ENCODE measurements around the gene LPO. TPM values are rescaled to one million over a fixed set of nuclear protein-coding genes. Genes with fewer than 3 reads are reported as not detected.

The LPO gene
- total and polyA plus RNA-seq, 4 donors: 0.15 to 0.26 TPM; not detected in 2

DNA sequence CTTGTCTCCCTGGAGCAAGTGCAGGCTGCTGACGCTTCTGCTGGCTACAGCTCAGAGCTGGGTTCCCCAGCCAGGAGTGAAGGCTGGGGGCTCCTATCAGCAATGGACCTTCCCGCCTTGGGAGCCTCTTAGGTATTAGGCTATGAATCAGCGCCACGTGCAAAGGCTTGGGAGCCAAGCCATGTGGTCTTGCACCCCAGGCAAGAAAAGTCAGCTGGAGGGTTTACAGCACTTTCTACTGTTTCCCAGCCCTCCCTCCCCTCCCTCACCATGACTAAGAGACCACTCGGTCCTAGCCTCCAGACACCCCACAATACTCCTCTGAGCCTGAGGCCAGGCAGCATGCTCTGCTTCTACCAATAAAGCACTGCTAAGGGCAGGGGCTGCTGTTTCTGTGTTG lies 33.6 kb upstream of the LPO start:
- 92% methylated on average over 5 of the region's 5 CpGs for WGBS, 2 donors

DNA sequence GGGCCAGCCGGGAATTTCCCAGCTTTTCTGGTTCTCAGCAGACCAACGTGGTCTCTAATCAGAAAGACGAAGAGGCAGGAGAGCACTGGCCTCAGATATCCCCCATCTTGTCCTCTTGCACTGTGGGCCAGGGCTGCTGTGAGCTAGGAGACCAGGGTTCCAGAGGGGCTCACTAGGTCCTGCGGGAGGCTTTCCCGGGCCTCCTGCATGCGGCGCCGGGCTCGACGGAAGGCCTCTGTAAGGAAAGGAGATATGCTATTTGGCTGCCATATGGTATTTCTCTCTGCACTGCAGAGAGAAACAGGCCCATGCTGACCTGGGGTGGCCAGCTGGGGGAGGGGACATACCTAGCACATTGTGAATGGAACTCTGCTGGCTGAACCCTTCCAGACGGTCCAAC lies 32.4 kb upstream of the LPO start:
- Histone ChIP-seq H3K27ac (ENCODE audit: low read depth in 1 of 2, low read length in 1 of 2) (no peak overlapping the region), H3K9me3 (ENCODE audit: control insufficient read depth in 4 of 4, insufficient read depth in 3 of 4, low read length in 3 of 4) (peaks cover 0 to 3% (median 0%) of the 10 kb centered on the region in 4 donors), H3K27me3 (ENCODE audit: control insufficient read depth in 3 of 3, insufficient read depth in 3 of 3, low read length in 2 of 3) (no peaks in the 10 kb centered on the region), H3K4me3 (no peak overlapping the region), H3K9ac (ENCODE audit: insufficient read depth in 1 of 2, low read length in 2 of 2) (no peak overlapping the region), H3K4me1 (ENCODE audit: control insufficient read depth in 5 of 5, insufficient read depth in 5 of 5, low read length in 5 of 5) (peaks cover 0 to 2% (median 0%) of the 10 kb centered on the region in 5 donors), H3K36me3 (ENCODE audit: control insufficient read depth in 4 of 4, insufficient read depth in 4 of 4, low read length in 4 of 4) (peaks cover 10 to 32% (median 18%) of the 10 kb centered on the region in 4 donors)
- 95 to 98% methylated on average over 11 of the region's 11 CpGs for WGBS, 2 donors
- no peak for TF ChIP-seq CTCF (IDR thresholded peaks at IDR 0.05; ENCODE audit: control extremely low read depth, extremely low read depth)
- DNase-seq: no peak
- ATAC-seq (ENCODE audit: insufficient read depth, low FRiP score): no peak

More for the DNA sequence above, 33.6 kb upstream of the LPO start:
- H3K27me3 ChIP-seq (ENCODE audit: control insufficient read depth in 3 of 3, insufficient read depth in 3 of 3, low read length in 2 of 3): no peaks in the 10 kb centered on the region
- H3K27ac ChIP-seq (ENCODE audit: low read depth in 1 of 2, low read length in 1 of 2): no peak overlapping the region
- ATAC-seq (ENCODE audit: insufficient read depth, low FRiP score) (no peak), DNase-seq (no peak)
- H3K36me3 ChIP-seq (ENCODE audit: control insufficient read depth in 4 of 4, insufficient read depth in 4 of 4, low read length in 4 of 4): peaks cover 6 to 26% (median 11%) of the 10 kb centered on the region in 4 donors
- TF ChIP-seq CTCF (IDR thresholded peaks at IDR 0.05; ENCODE audit: control extremely low read depth, extremely low read depth): no peak
- H3K4me1 ChIP-seq (ENCODE audit: control insufficient read depth in 5 of 5, insufficient read depth in 5 of 5, low read length in 5 of 5): peaks cover 0 to 2% (median 0%) of the 10 kb centered on the region in 5 donors
- H3K9ac ChIP-seq (ENCODE audit: insufficient read depth in 1 of 2, low read length in 2 of 2): no peak overlapping the region
- H3K9me3 ChIP-seq (ENCODE audit: control insufficient read depth in 4 of 4, insufficient read depth in 3 of 4, low read length in 3 of 4): peaks cover 0 to 3% (median 0%) of the 10 kb centered on the region in 4 donors
- no peak overlapping the region for H3K4me3 ChIP-seq

DNA sequence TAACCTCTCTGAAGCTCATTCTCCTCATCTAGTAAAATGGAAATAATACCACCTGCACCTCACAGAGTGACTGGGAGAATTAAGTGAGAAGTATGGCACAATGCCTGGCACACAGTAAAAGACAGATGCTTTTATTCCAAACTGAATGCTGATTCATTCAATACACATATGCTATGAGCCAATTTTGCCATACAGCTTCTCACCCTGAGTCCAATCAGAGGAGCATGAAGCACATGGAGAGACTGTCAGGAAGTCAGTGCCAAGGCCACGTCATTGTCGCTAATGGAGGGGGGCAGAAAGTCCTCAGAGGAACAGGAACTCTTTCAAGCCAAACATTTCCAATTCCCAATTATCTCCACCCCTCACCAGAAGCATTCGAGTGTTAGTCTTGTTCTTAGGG lies 30.9 kb upstream of the LPO start:
- Histone ChIP-seq H3K36me3 (ENCODE audit: control insufficient read depth in 4 of 4, insufficient read depth in 4 of 4, low read length in 4 of 4) (peaks cover 10 to 38% (median 21%) of the 10 kb centered on the region in 4 donors), H3K4me1 (ENCODE audit: control insufficient read depth in 5 of 5, insufficient read depth in 5 of 5, low read length in 5 of 5) (peaks cover 0 to 2% (median 0%) of the 10 kb centered on the region in 5 donors), H3K27me3 (ENCODE audit: control insufficient read depth in 3 of 3, insufficient read depth in 3 of 3, low read length in 2 of 3) (no peaks in the 10 kb centered on the region), H3K27ac (ENCODE audit: low read depth in 1 of 2, low read length in 1 of 2) (no peak overlapping the region), H3K9ac (ENCODE audit: insufficient read depth in 1 of 2, low read length in 2 of 2) (no peak overlapping the region), H3K4me3 (no peak overlapping the region), H3K9me3 (ENCODE audit: control insufficient read depth in 4 of 4, insufficient read depth in 3 of 4, low read length in 3 of 4) (peaks cover 0 to 3% (median 0%) of the 10 kb centered on the region in 4 donors)
- no peak for ATAC-seq (ENCODE audit: insufficient read depth, low FRiP score)
- 80 to 87% methylated on average over 3 of the region's 3 CpGs for WGBS, 2 donors
- no peak for DNase-seq
- no peak for TF ChIP-seq CTCF (IDR thresholded peaks at IDR 0.05; ENCODE audit: control extremely low read depth, extremely low read depth)

GRCh38 chr17:58208344-58208743 lies 30.0 kb upstream of the LPO start:
- TF ChIP-seq CTCF (IDR thresholded peaks at IDR 0.05; ENCODE audit: control extremely low read depth, extremely low read depth): no peak
- Histone ChIP-seq H3K4me3 (no peak overlapping the region), H3K9ac (ENCODE audit: insufficient read depth in 1 of 2, low read length in 2 of 2) (no peak overlapping the region), H3K9me3 (ENCODE audit: control insufficient read depth in 4 of 4, insufficient read depth in 3 of 4, low read length in 3 of 4) (peaks cover 0 to 3% (median 0%) of the 10 kb centered on the region in 4 donors), H3K27me3 (ENCODE audit: control insufficient read depth in 3 of 3, insufficient read depth in 3 of 3, low read length in 2 of 3) (no peaks in the 10 kb centered on the region), H3K27ac (ENCODE audit: low read depth in 1 of 2, low read length in 1 of 2) (peak overlapping the region in 1 of 2 donors; percentile 35), H3K36me3 (ENCODE audit: control insufficient read depth in 4 of 4, insufficient read depth in 4 of 4, low read length in 4 of 4) (peaks cover 15 to 42% (median 21%) of the 10 kb centered on the region in 4 donors), H3K4me1 (ENCODE audit: control insufficient read depth in 5 of 5, insufficient read depth in 5 of 5, low read length in 5 of 5) (peaks cover 0 to 2% (median 0%) of the 10 kb centered on the region in 5 donors)
- WGBS, 2 donors: 87 to 93% methylated on average over 4 to 5 of the region's 5 CpGs
- DNase-seq: no peak
- no peak for ATAC-seq (ENCODE audit: insufficient read depth, low FRiP score)

Measured in lung (tissue), 12 donors.